GM12891 (cell line): ENCODE results near the gene ARIH1.

Experiments used
- PAX5 ChIP-seq: IDR thresholded peaks from 2 replicates; pipeline ENCODE4 v1.6.1; 2011; ENCODE audit warnings: low read length, moderate library complexity, mild to moderate bottlenecking; ENCODE audit not compliant: insufficient read depth, severe bottlenecking
- POLR2A ChIP-seq: IDR thresholded peaks from 2 replicates; pipeline ENCODE4 v1.6.1; 2011; ENCODE audit warnings: low read depth, low read length, control low read depth
- POLR2AphosphoS5 ChIP-seq: IDR thresholded peaks from 2 replicates; pipeline ENCODE4 v1.6.1; 2011; ENCODE audit warnings: low read depth, low read length, control low read depth
- SPI1 ChIP-seq: IDR thresholded peaks from 2 replicates; pipeline ENCODE4 v1.6.1; 2011; ENCODE audit warnings: low read depth, low read length, control low read depth
- TAF1 ChIP-seq: IDR thresholded peaks from 2 replicates; pipeline ENCODE4 v1.6.1; 2011; ENCODE audit warnings: low read depth, low read length, control low read depth

GRCh38 chr15:72588096-72588495 lies 114.0 kb downstream of the ARIH1 start:
- TF ChIP-seq POLR2A (no peak), POLR2AphosphoS5 (no peak), PAX5 (no peak), TAF1 (no peak), SPI1 (no peak)
